GM12891 (cell line): ENCODE measurements around the gene MLH3.
A peak's percentile ranks its signal among the peaks of the same experiment; 100 is the strongest.

Source experiments
- POLR2A ChIP-seq: IDR thresholded peaks from 2 replicates; pipeline ENCODE4 v1.6.1; 2011; ENCODE audit warnings: low read depth, low read length, control low read depth
- POLR2AphosphoS5 ChIP-seq: IDR thresholded peaks from 2 replicates; pipeline ENCODE4 v1.6.1; 2011; ENCODE audit warnings: low read depth, low read length, control low read depth
- POU2F2 ChIP-seq: IDR thresholded peaks from 2 replicates; pipeline ENCODE4 v1.6.1; 2011; ENCODE audit warnings: low read depth, mild to moderate bottlenecking, control low read depth, low read length, moderate library complexity
- SPI1 ChIP-seq: IDR thresholded peaks from 2 replicates; pipeline ENCODE4 v1.6.1; 2011; ENCODE audit warnings: low read depth, low read length, control low read depth
- TAF1 ChIP-seq: IDR thresholded peaks from 2 replicates; pipeline ENCODE4 v1.6.1; 2011; ENCODE audit warnings: low read depth, low read length, control low read depth

DNA sequence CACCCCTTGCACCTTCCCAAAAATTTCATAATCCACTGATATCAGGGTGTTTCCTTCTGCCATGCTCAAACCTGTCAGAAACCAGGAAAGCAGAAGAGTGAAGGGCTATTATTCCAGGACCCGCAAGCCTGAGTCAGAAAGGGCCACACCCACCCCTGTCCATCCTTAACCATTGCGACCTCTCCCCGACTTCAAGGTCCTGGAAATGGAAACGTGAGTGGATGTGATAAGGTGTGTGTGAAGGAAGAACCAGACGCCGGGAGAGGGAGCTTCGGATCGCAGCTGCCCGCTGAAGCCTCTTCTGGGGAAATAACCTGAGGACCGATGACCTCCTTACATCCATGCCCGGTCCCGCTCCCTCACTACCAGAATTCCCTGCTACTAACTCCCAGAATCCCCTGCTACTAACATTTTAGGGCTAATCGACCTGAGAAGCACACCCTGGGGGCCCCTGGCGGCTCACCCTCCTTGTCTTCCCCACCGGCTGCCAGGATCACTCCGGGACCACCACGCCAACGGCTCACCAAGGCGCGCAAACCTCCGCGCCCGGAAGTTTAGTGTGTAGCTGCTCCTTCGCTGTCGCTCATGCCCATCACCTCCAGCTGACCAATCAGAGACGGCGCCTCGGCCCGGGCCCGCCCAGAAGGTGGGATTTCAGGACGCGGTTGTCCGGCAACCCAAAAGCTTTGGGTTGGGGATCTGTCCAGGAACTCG lies 12.4 kb upstream of the MLH3 start, which contains the start of gene ACYP1:
- TF ChIP-seq POLR2A (no peak; the same call in 1 of the 2 replicates), POLR2AphosphoS5 (0 out of 2 replicates have a peak, but pooled peaks have one; percentile 38), POU2F2 (no peak), TAF1 (0 out of 2 replicates have a peak, but pooled peaks have one; percentile 9), SPI1 (no peak)
